CD8-positive, alpha-beta memory T cell (primary cell): ENCODE measurements around the gene CNGB1. TPM values are rescaled to one million over a fixed set of nuclear protein-coding genes. Genes with fewer than 3 reads are reported as not detected.

Experiments
- CTCF ChIA-PET: fragments of 350-600 bp; sonication (Branson Sonifier 250); formaldehyde crosslinking; loops from one replicate; lab custom pipeline; 2021; ENCODE audit warnings: antibody characterized with exemption; lab: Charles Lee
- POLR2A ChIA-PET: fragments of 350-600 bp; sonication (Branson Sonifier 250); formaldehyde crosslinking; loops from one replicate; lab custom pipeline; 2021; ENCODE audit warnings: antibody characterized with exemption; lab: Charles Lee
- DNase-seq, 5 donors: peaks; one replicate each; pipeline versions ENCODE4 v3.0.0 to v3.0.0-alpha.2; 2020 to 2022; ENCODE audit warnings: mixed read lengths in 1 of 5
- H3K27ac ChIP-seq: one replicate; pipeline ENCODE4 v1.7.0; 2013; ENCODE audit warnings: low read depth, mild to moderate bottlenecking, low read length, moderate library complexity
- H3K27me3 ChIP-seq: 2 replicates; pipeline ENCODE4 v1.7.0; 2013; ENCODE audit warnings: low read length, mild to moderate bottlenecking; ENCODE audit not compliant: insufficient read depth, poor library complexity, severe bottlenecking
- H3K36me3 ChIP-seq: 2 replicates; pipeline ENCODE4 v1.7.0; 2013; ENCODE audit warnings: mild to moderate bottlenecking, low read length, moderate library complexity; ENCODE audit not compliant: insufficient read depth
- H3K4me1 ChIP-seq: 2 replicates; pipeline ENCODE4 v1.7.0; 2013; ENCODE audit warnings: mild to moderate bottlenecking, low read length, moderate library complexity; ENCODE audit not compliant: insufficient read depth
- H3K4me3 ChIP-seq: 2 replicates; pipeline ENCODE4 v1.7.0; 2013; ENCODE audit warnings: mild to moderate bottlenecking, low read length
- H3K9me3 ChIP-seq: 2 replicates; pipeline ENCODE4 v1.7.0; 2013; ENCODE audit warnings: mild to moderate bottlenecking, low read length
- H3K27ac Mint-ChIP-seq, 8 donors: one replicate each; pipeline ENCODE4 v1.8.0; 2020 to 2021; ENCODE audit warnings: mixed read lengths in 8 of 8, mild to moderate bottlenecking in 6 of 8, inconsistent platforms in 3 of 8, moderate library complexity in 3 of 8
- H3K27me3 Mint-ChIP-seq, 2 donors: one replicate each; pipeline ENCODE4 v1.8.0; 2020 to 2021; ENCODE audit warnings: mixed read lengths in 2 of 2, mild to moderate bottlenecking in 1 of 2, moderate library complexity in 1 of 2
- H3K36me3 Mint-ChIP-seq, 3 donors: one replicate each; pipeline ENCODE4 v1.8.0; 2020 to 2021; ENCODE audit warnings: mixed read lengths in 3 of 3, inconsistent platforms in 1 of 3, mild to moderate bottlenecking in 1 of 3
- H3K4me1 Mint-ChIP-seq, 3 donors: one replicate each; pipeline ENCODE4 v1.8.0; 2020 to 2021; ENCODE audit warnings: mixed read lengths in 3 of 3, inconsistent platforms in 1 of 3, mild to moderate bottlenecking in 1 of 3
- H3K4me3 Mint-ChIP-seq, 7 donors: one replicate each; pipeline ENCODE4 v1.8.0; 2020 to 2021; ENCODE audit warnings: mixed read lengths in 7 of 7, mild to moderate bottlenecking in 6 of 7, moderate library complexity in 4 of 7, inconsistent platforms in 2 of 7
- H3K9me3 Mint-ChIP-seq, 5 donors: one replicate each; pipeline ENCODE4 v1.8.0; 2020 to 2022; ENCODE audit warnings: mixed read lengths in 5 of 5, mild to moderate bottlenecking in 3 of 5, moderate library complexity in 2 of 5, inconsistent platforms in 1 of 5
- polyA plus RNA-seq: library from polyadenylated mRNA; unstranded; fragments of 300-500 nt; fragmentation: Illumina TruSeq; gene quantifications from one replicate; pipeline ENCODE4 v1.2.3, GENCODE V29; 2021
- total RNA-seq, 2 experiments: library from RNA; stranded (reverse); gene quantifications; one replicate each; pipeline ENCODE4 v1.2.3, GENCODE V29; 2021

CNGB1 gene
- total and polyA plus RNA-seq, 3 experiments from 2014 or later = not detected

DNA sequence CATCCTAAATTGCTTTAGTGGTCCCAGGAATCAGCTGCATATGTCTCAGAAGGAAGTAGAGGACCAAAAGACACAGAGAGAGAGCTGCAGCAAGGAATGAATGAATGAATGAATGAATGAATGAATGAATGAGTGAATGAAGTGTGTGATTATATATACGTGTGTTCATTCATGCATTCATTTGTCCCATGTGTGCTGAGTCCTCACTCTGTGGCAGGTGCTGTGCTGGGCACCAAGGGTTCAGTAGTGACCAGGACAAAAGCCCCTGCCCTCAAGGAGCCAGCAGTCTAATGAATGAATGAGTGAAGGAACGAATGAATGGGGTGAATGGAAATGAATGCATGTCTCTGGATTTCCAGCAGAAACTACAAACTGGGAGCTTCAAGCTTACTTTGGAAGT is 9.4 kb downstream of the CNGB1 start:
- no peaks in the 10 kb centered on the region for H3K36me3 ChIP-seq
- DNase-seq = no peak
- H3K27me3 ChIP-seq = no peaks in the 10 kb centered on the region
- H3K4me3 ChIP-seq = no peak overlapping the region
- no peaks in the 10 kb centered on the region for H3K9me3 ChIP-seq
- Mint-ChIP-seq H3K9me3 (no peaks in the 10 kb centered on the region), H3K27me3 (peaks cover 2 to 3% of the 10 kb centered on the region in 2 donors), H3K4me1 (no peaks in the 10 kb centered on the region), H3K4me3 (no peak overlapping the region), H3K36me3 (no peaks in the 10 kb centered on the region), H3K27ac (no peak overlapping the region)
- H3K27ac ChIP-seq = no peak overlapping the region
- POLR2A ChIA-PET = no interaction called here
- CTCF ChIA-PET = interaction anchor here (0.8 kb wide), 1 partner anchor 55 kb away, joined by 3 read pairs; no protein-coding TSS in a partner anchor
- H3K4me1 ChIP-seq = no peaks in the 10 kb centered on the region

- no peaks in the 10 kb centered on the region for H3K4me1 ChIP-seq
- H3K27ac ChIP-seq = no peak overlapping the region
- no peaks in the 10 kb centered on the region for H3K36me3 Mint-ChIP-seq
- no peak overlapping the region for H3K4me3 ChIP-seq
- no peaks in the 10 kb centered on the region for H3K36me3 ChIP-seq
- no peaks in the 10 kb centered on the region for H3K9me3 ChIP-seq
- no peak overlapping the region for H3K4me3 Mint-ChIP-seq
- H3K4me1 Mint-ChIP-seq = no peaks in the 10 kb centered on the region
- H3K9me3 Mint-ChIP-seq = no peaks in the 10 kb centered on the region
- ChIA-PET CTCF (interaction anchor here (0.8 kb wide), 1 partner anchor 54 kb away, joined by 3 read pairs; no protein-coding TSS in a partner anchor), POLR2A (no interaction called here)
- peaks cover 2 to 3% of the 10 kb centered on the region in 2 donors for H3K27me3 Mint-ChIP-seq
- no peak overlapping the region for H3K27ac Mint-ChIP-seq
- DNase-seq = peak in 1 of 5 donors; percentile 30
- H3K27me3 ChIP-seq = no peaks in the 10 kb centered on the region
These were observed 10.0 kb downstream of the CNGB1 start for GRCh38 chr16:57960826-57961472.

DNA sequence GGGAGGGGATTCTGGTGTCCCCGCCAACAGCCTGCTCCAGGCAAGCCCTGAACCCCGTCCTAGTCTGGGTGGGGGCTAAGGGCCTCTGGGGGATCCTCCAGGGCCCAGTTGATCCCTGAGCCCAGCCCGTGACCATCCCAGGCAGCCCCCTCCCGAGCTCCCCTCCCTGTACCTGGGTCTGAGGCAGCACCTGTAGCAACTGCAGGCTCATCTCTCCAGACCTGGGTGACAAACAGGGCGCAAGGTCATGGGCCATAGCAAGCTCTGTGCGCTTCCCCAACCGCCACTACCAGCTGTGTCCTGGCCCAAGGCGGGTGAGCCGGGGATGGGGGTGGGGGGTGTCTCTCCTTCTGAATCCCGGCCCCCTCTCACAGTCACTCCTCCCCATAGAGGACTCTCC is 10.6 kb downstream of the CNGB1 start:
- no peaks in the 10 kb centered on the region for H3K4me1 Mint-ChIP-seq
- CTCF ChIA-PET = no interaction called here
- peaks cover 2 to 3% of the 10 kb centered on the region in 2 donors for H3K27me3 Mint-ChIP-seq
- Histone ChIP-seq H3K4me1 (no peaks in the 10 kb centered on the region), H3K4me3 (no peak overlapping the region), H3K27me3 (no peaks in the 10 kb centered on the region), H3K9me3 (no peaks in the 10 kb centered on the region), H3K36me3 (no peaks in the 10 kb centered on the region), H3K27ac (no peak overlapping the region)
- no peak overlapping the region for H3K4me3 Mint-ChIP-seq
- POLR2A ChIA-PET = no interaction called here
- no peak overlapping the region for H3K27ac Mint-ChIP-seq
- peak in 1 of 5 donors; percentile 26 for DNase-seq
- H3K9me3 Mint-ChIP-seq = no peaks in the 10 kb centered on the region
- H3K36me3 Mint-ChIP-seq = no peaks in the 10 kb centered on the region

GRCh38 chr16:57959804-57960203 is 11.1 kb downstream of the CNGB1 start:
- ChIA-PET CTCF (no interaction called here), POLR2A (no interaction called here)
- peak in 1 of 5 donors; percentile 20 for DNase-seq
- no peaks in the 10 kb centered on the region for H3K27me3 ChIP-seq
- H3K36me3 ChIP-seq = no peaks in the 10 kb centered on the region
- H3K4me1 Mint-ChIP-seq = no peaks in the 10 kb centered on the region
- no peaks in the 10 kb centered on the region for H3K9me3 Mint-ChIP-seq
- H3K9me3 ChIP-seq = no peaks in the 10 kb centered on the region
- H3K4me3 ChIP-seq = no peak overlapping the region
- H3K27ac ChIP-seq = no peak overlapping the region
- no peak overlapping the region for H3K4me3 Mint-ChIP-seq
- H3K27me3 Mint-ChIP-seq = peaks cover 2 to 3% of the 10 kb centered on the region in 2 donors
- no peaks in the 10 kb centered on the region for H3K4me1 ChIP-seq
- no peaks in the 10 kb centered on the region for H3K36me3 Mint-ChIP-seq
- H3K27ac Mint-ChIP-seq = peak overlapping the region in 2 of 8 donors; percentile 48 to 68

GRCh38 chr16:57959121-57959520 is 11.8 kb downstream of the CNGB1 start:
- ChIA-PET CTCF (no interaction called here), POLR2A (no interaction called here)
- Mint-ChIP-seq H3K9me3 (no peaks in the 10 kb centered on the region), H3K27ac (peak overlapping the region in 1 of 8 donors; percentile 33), H3K4me1 (no peaks in the 10 kb centered on the region), H3K36me3 (no peaks in the 10 kb centered on the region), H3K4me3 (no peak overlapping the region), H3K27me3 (peaks cover 2 to 3% of the 10 kb centered on the region in 2 donors)
- Histone ChIP-seq H3K9me3 (no peaks in the 10 kb centered on the region), H3K4me3 (no peak overlapping the region), H3K27ac (no peak overlapping the region), H3K4me1 (no peaks in the 10 kb centered on the region), H3K36me3 (no peaks in the 10 kb centered on the region), H3K27me3 (no peaks in the 10 kb centered on the region)
- peak in 1 of 5 donors; percentile 6 for DNase-seq

DNA sequence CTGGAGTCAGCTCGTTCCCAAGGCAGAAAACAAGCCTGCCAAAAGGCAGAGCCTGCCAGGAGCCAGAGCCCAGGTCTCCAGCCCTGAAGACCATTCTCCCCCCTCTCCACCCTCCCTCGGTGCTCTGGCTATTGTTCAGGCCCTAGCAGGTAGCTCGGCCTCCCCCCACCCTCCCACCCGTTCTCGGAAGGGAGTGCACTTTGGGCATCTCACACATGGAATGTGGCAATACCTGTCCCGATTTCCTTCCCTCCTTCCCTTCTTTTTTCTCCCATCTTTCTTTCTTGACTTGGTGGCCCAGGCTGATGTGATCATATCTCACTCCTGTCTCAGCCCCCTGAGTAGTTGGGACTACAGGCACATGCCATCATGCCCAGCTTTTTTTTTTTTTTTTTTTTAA is 12.4 kb downstream of the CNGB1 start:
- H3K4me1 ChIP-seq = no peaks in the 10 kb centered on the region
- no peak overlapping the region for H3K27ac ChIP-seq
- no peaks in the 10 kb centered on the region for H3K9me3 ChIP-seq
- H3K27ac Mint-ChIP-seq = peak overlapping the region in 2 of 8 donors; percentile 25 to 58
- H3K36me3 ChIP-seq = no peaks in the 10 kb centered on the region
- H3K4me3 ChIP-seq = no peak overlapping the region
- DNase-seq = no peak
- no peaks in the 10 kb centered on the region for H3K27me3 ChIP-seq
- H3K36me3 Mint-ChIP-seq = no peaks in the 10 kb centered on the region
- no peaks in the 10 kb centered on the region for H3K9me3 Mint-ChIP-seq
- ChIA-PET POLR2A (no interaction called here), CTCF (interaction anchor here (1.4 kb wide), 1 partner anchor 40 kb away, joined by 4 read pairs; no protein-coding TSS in a partner anchor)
- H3K4me3 Mint-ChIP-seq = no peak overlapping the region
- no peaks in the 10 kb centered on the region for H3K4me1 Mint-ChIP-seq
- peaks cover 2 to 3% of the 10 kb centered on the region in 2 donors for H3K27me3 Mint-ChIP-seq

DNA sequence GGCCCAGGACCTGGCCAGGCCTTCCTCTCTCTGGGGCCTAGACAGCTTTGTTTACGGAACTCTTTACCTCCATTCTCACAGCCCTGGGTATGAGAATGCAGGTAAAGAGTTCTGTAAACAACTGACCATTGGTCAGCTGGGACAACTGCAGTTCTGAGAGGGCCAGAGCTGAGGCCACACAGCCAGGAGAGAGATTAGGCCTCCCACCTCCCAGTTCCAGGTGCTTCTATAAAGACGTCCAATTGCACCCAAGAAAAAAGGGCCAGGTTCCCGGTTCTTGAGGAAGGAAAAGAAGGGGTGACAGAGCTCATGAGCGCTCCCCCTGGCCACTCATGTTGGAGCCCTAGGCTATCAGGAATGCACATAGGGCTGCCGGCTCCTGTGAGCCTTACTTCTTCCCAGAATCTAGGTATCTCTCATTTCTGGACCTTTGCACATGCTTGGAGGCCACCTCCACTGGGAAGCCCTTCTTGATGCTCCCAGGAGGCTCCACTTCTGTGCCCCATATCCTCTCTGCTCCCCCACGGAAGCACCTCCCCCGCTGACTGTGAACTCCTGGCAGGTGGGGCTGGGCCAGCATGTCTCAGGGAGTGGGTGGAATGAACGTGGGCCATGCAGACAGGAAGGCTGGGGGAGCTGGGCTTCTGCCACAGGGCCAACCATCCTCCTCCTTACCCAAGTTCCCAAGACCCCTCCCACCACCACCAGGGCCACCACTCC is 13.1 kb downstream of the CNGB1 start:
- H3K27ac Mint-ChIP-seq = no peak overlapping the region
- Histone ChIP-seq H3K9me3 (no peaks in the 10 kb centered on the region), H3K4me1 (no peaks in the 10 kb centered on the region), H3K4me3 (no peak overlapping the region), H3K27me3 (no peaks in the 10 kb centered on the region), H3K27ac (no peak overlapping the region), H3K36me3 (no peaks in the 10 kb centered on the region)
- no peaks in the 10 kb centered on the region for H3K9me3 Mint-ChIP-seq
- no peaks in the 10 kb centered on the region for H3K36me3 Mint-ChIP-seq
- peak overlapping the region in 1 of 7 donors; percentile 66 for H3K4me3 Mint-ChIP-seq
- no peaks in the 10 kb centered on the region for H3K4me1 Mint-ChIP-seq
- peaks cover 2 to 3% of the 10 kb centered on the region in 2 donors for H3K27me3 Mint-ChIP-seq
- POLR2A ChIA-PET = no interaction called here
- DNase-seq = no peak
- CTCF ChIA-PET = interaction anchor here (0.7 to 1.4 kb wide), 2 partner anchors 41 to 47 kb away, joined by 3 to 4 read pairs; no protein-coding TSS in a partner anchor
